Activated T-helper 1 cell treated with anti-CD3 and anti-CD28 coated beads, Interleukin-2, amount 50 U/mL, for 16 hours (primary cell): ENCODE measurements around the gene PDK2.

ENCODE experiments used
- DNase-seq, 2 donors: peaks; one replicate each; pipeline ENCODE4 v3.0.0-alpha.2; 2020; ENCODE audit warnings: low read depth in 1 of 2, low spot score in 1 of 2

The PDK2 gene

GRCh38 chr17:50134206-50135110 lies 39.3 kb downstream of the PDK2 start:
- DNase-seq, result no peak

GRCh38 chr17:50135316-50136095 lies 40.4 kb downstream of the PDK2 start:
- DNase-seq, result no peak

GRCh38 chr17:50136096-50136687 lies 41.0 kb downstream of the PDK2 start:
- DNase-seq, result no peak

- DNase-seq, result no peak
Measured at GRCh38 chr17:50137042-50137441, 41.9 kb downstream of the PDK2 start.

GRCh38 chr17:50139185-50139783 lies 44.1 kb downstream of the PDK2 start:
- no peak for DNase-seq

GRCh38 chr17:50139950-50140885 lies 45.1 kb downstream of the PDK2 start:
- peak; percentile 62 to 68 for DNase-seq

GRCh38 chr17:50141026-50141744 lies 46.0 kb downstream of the PDK2 start:
- no peak for DNase-seq

- no peak for DNase-seq
Measured at GRCh38 chr17:50141745-50142110, 46.6 kb downstream of the PDK2 start.

- DNase-seq, result no peak
Measured at GRCh38 chr17:50143461-50144176, 48.5 kb downstream of the PDK2 start.

GRCh38 chr17:50144355-50144754 lies 49.2 kb downstream of the PDK2 start:
- DNase-seq, result no peak

- DNase-seq, result no peak
Measured at GRCh38 chr17:50144845-50145531, 49.8 kb downstream of the PDK2 start.

- no peak for DNase-seq
Measured at GRCh38 chr17:50145532-50146229, 50.5 kb downstream of the PDK2 start.

- no peak for DNase-seq
Measured at GRCh38 chr17:50146230-50146926, 51.2 kb downstream of the PDK2 start.

- no peak for DNase-seq
Measured at GRCh38 chr17:50146927-50147665, 51.9 kb downstream of the PDK2 start.

- no peak for DNase-seq
Measured at GRCh38 chr17:50147841-50148225, 52.7 kb downstream of the PDK2 start.

- DNase-seq, result peak in 1 of 2 donors; percentile 69
Measured at GRCh38 chr17:50148226-50149090, 53.3 kb downstream of the PDK2 start.
